NCI-H748 (cell line): Measurements from ENCODE around the gene CAMK1.
A peak's percentile ranks its signal among the peaks of the same experiment; 100 is the strongest.

Source experiments
- DNase-seq: peaks from one replicate; lab custom pipeline; 2025; ENCODE audit not compliant: unreplicated experiment; lab: John Stamatoyannopoulos, UW

The CAMK1 gene

DNA sequence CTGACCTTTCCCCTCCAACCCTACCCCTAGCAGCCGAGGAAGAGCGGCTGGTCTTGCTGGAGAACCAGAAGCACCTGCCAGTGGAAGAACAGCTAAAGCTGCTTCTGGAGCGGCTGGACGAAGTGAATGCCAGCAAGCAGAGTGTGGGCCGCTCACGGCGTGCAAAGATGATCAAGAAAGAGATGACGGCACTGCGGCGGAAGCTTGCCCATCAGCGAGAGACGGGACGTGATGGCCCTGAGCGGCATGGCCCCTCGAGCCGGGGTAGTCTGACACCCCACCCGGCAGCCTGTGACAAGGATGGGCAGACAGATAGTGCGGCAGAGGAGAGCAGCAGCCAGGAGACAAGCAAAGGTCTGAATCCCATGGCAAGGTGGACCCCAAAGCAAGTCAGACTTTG, 26.2 kb downstream of the CAMK1 start:
- no peak for DNase-seq

- DNase-seq, result no peak
Measured at GRCh38 chr3:9742560-9742959, 27.2 kb downstream of the CAMK1 start.

- DNase-seq, result no peak
Measured at GRCh38 chr3:9739181-9739580, 30.6 kb downstream of the CAMK1 start.

GRCh38 chr3:9736831-9737230, 32.9 kb downstream of the CAMK1 start:
- no peak for DNase-seq

GRCh38 chr3:9732740-9733115, 37.0 kb downstream of the CAMK1 start:
- no peak for DNase-seq

DNA sequence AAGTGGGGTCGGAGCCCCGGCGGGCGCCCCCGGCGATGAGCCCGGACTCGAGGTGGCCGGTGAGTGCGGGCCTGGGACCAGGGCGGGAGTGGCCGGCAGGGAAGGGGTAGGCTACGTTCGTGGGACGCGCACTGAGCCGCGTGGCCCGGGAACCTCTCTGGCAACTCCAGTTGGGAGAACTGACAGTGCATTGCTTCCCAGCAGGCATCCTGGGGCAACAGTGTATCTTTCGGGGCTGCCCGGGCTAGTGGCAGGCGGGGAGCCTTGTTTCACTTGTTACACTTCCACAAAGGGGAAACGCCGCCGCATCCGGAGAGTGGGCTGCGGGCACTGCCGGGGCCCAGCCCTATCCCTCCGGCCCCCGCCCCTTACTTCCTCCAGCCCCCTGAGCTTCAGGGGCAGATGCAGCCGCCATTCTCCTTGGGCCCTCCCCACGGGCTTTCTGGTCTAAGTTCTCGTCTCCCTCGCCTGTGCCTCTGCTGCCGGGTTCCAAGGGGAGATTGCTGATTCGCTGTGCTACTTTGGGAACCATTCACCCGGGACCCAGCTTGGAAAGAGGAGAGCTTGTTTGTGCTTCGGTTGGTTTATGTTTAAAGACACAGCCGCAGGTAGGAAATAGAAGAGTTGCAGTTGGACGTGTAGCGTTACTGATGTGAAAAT, 37.5 kb downstream of the CAMK1 start:
- peak; percentile 20 for DNase-seq

DNA sequence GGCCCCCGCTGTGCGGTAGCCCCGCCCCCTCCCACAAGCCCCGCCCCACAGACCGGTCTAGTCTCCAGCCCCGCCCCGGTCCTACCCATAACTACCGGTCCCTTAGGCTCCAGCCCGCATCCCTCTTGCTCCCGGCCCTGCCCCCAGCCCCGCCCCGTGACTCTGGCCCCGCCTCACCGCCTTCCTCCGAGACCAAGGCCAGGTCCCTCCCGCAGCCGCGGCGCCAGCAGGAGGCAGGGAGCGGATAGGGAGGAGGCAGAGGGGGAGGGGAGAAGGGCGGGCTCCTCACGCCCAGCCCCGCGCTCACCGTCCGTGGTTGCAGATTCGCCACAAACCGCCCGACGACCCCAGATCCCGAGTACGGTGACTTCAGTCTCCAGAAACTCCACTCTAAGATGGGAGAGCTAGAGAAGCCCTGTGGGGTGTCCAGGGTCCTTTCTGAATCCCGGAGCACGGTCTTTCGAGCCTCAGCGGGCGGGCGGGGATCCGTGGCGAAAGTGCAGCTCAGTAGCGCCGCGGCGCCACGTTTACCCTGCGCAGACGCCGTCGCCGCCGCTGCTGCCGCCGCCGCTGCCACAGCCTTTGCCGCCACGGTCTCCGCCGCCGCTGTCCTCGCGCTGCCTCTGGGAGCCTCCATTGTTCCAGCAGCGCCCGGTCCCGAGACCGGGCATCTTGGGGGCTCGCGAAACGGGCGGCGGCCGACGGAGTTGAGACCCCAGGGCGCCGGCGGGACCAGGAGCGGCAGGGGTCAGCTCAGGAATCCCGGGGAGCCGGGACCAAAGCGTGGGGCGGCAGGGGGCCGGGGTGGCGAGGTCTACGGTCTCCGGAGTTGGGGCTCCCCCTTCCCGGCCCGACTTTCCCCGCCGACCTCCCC, 38.3 kb downstream of the CAMK1 start, which contains the start of gene BRPF1:
Gene BRPF1 (plus strand): TSS at position 530 of the 874 bp plus-strand sequence. CDS start 2,406 bp downstream, outside the sequence.
- peak; percentile 97 for DNase-seq

DNA sequence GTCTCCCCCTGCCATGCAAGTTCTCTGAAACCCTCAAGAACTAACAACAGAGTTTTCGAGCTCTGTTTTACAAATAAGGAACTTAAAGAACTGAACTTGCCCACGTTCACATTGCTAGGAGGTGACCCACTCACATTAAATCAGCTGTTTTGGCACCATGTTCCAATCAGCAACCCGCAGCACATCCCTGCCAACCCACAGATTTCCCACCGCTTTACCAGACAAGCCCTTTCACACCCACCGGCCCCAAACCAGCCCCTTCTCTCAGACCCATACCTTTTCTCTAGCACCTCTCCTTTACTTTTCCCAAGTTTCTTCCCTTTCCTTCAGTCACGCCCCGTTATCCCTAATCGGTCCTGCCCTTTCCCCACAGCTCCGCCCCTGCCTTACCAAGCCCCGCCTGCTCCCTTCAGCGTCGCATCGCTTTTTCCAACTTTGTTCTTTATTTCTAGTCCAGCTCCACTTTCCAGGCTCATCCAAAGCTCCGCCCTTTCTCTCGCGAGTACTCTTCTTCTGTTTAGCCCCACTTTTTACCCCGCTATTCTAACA, 39.0 kb downstream of the CAMK1 start:
- peak; percentile 80 for DNase-seq

- DNase-seq, result no peak
Measured at GRCh38 chr3:9729419-9729818, 40.3 kb downstream of the CAMK1 start.

DNA sequence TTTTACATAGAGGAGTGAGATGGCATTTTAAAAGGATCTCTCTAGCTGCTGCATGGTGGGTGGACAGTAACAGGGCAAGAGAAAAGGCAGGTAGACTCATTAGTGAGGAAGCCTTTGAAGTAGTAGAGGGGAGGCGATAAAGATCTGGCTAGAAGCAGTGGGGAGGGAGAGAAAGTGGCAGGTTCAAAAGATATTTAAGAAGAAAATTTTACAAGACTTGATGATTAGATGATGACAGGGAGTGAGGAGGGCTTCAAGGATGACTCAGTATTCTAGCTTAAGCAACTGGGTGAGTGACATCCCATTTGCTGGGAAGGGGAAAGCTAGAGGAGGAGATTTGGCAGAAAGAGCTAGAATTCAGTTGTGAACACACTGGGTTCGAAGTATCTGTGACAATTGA, 42.0 kb downstream of the CAMK1 start:
- DNase-seq, result no peak

GRCh38 chr3:9727041-9727595, 42.6 kb downstream of the CAMK1 start:
- DNase-seq, result peak; percentile 67

DNA sequence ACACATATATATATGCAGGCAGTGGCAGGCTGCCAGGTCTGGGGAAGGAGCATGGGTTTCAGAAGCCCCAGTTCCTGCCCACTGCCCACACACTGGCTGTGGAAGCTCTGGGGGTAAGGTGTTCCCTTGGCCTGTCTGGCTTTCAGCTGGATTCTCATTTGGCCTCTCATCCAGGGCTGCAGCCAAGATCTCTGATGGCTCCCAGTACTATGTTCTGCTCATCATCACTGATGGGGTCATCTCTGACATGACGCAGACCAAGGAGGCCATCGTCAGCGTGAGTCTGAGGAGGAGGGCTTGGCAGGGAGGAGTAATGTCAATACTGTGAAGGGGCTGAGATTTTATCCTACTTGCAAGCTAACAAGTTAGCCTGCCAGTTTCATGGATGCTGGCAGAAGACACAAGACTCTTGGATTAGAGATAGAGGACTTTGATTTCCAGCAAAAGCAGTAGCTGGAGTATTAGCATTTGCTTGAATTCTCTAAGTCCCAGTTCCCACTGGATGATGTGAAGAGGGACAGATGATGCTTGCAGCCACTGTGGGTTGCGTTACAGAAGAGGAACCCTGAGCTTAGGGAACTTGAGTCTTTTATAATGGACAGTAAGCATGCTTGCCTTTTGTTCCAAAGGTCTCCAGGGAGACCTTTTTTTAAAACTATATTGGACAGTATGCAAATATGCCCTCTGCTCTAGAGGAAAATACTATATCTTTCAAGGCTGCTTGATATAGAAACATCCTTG, 43.8 kb downstream of the CAMK1 start:
- DNase-seq, result no peak

DNA sequence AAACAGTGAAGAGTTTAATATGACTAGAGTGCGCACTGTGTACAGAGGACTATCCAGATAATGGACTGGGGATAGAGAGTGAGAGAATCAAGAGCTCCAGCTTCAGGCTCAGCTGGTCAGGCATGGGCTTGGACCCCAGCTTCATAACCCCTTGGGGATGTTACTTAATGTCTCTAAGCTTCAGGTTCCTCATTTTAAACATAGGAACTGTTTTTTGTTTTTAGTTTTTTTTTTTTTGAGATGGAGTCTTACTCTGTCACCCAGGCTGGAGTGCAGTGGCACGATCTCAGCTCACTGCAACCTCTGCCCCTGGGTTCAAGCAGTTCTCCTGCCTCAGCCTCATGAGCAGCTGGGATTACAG, 48.1 kb downstream of the CAMK1 start:
- DNase-seq, result no peak

DNA sequence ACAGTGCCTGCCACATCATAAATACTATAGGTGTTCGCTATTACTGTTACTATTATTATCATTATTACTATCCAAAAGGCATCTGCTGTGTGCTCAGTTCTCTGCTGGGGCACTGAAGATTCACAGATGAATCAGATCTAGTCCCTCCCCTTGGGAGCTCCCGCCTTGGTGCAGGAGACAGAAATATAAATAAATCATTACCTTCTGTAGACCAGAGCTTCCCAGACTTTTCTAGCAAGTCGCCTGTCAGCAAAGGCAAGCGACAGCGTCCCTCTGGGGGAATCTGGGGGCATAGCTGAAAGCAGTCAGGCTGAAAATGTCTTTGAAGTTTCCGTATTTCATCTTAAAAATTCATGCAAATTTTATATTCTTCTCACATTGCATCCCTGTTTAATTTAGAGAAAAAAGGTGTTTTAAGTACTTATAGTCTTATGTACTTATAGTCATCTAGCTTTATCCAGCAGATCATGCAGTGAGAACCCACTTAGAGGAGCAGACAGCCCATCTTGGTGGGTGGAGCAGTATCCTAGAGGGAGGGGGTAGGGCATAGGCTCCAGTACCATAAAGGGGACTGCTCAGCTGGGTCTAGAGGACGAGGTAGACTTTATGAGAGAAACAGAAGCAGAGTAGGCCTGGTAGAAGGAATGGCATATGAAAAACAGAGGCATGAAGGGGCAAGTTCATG, 48.6 kb downstream of the CAMK1 start:
- DNase-seq, result no peak

DNA sequence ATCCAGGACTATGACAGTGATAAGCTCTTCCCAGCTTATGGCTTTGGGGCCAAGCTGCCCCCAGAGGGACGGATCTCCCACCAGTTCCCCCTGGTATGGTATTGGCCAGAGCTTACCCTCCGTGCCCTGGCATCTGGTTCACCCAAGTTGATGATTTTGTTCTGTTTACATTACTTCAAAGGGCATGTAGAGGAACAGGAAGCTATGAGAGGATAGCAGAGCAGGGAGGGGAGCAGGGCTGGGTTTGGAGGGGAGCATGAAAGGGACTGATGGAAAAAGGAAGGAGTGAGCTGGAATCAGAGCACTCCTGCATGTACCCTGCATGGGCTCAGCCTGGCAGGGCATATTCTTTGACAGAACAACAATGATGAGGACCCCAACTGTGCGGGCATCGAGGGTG, 51.6 kb downstream of the CAMK1 start:
- DNase-seq, result no peak

DNA sequence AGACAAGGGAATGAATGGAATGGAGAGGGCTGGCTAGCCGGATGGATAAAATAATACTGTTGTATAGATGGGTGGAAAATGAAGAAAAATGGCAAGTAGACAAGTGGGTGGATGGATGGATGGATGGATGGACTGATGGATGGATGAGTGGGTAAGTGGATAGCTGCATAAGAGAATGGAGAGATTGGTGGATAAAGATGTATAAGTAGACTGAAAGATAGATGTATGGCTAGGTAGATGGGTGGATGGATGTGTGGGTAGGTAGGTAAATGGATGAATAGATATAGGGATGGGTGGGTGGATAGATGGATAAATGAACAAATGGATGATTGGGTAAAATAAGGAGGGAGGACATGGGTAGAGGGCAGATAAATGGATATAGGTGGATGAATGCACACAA, 52.2 kb downstream of the CAMK1 start:
- no peak for DNase-seq

GRCh38 chr3:9716801-9717555, 52.8 kb downstream of the CAMK1 start:
- no peak for DNase-seq

DNA sequence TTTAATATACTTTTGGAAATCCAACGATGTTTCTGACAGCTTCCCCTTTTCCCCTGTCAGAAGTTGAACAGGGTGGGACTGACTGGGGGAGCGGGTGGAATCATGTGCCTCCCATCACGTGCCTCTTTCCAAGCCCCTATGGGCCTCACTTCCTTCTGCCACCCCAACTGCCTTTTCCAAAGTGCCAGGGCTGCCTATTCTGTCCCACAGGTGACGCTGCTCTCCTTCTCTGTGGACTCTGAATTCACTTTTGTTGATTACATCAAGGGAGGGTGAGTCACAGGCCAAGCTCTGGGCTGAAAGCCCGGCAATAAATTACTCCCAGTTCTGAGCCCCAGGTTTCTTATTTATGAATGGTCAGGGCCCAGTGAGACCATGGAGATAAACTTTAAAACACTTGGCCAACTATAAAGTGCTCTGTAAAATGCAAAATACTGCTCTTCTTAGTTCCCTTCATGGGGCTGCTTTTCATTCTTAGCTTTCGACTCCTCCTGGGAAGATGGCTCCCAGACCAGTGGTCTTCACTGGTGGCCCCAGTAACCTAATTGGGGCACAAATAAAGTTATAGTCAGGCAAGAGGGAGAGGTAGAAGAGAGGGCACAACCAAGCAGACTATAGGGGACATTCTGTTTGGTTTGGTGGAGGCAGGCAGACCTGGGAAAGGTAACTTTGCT, 53.8 kb downstream of the CAMK1 start:
- peak; percentile 1 for DNase-seq

- DNase-seq, result peak; percentile 17
Measured at GRCh38 chr3:9715136-9715535, 54.6 kb downstream of the CAMK1 start.
